GM19035 (cell line): ENCODE results near the gene ACOT7.

Experiments used
- ATAC-seq: cut with Tn5 transposase; IDR thresholded peaks from one replicate; pipeline ENCODE4 v1.9.1; 2021; ENCODE audit not compliant: unreplicated experiment

ACOT7 gene

DNA sequence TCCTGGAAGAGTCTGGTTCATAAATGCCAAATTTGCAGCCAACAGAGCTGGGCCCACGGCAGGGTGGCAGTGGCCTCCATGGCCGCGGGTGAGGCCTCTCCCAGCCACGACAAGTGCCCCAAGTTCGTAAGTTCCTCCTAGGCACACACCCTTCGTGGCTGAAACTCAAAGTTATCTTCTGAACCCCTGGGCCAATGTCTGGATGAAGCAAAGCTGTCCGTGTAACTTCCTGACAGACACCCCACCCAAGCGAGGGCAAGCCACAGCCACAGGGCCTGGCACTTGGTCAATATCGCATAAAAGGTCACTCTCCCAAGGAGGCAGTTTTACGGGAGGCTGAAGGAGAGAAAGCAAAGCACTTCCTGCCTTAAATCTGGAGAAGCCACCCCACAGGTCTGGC is 104.9 kb downstream of the ACOT7 start:
- ATAC-seq, result no peak

DNA sequence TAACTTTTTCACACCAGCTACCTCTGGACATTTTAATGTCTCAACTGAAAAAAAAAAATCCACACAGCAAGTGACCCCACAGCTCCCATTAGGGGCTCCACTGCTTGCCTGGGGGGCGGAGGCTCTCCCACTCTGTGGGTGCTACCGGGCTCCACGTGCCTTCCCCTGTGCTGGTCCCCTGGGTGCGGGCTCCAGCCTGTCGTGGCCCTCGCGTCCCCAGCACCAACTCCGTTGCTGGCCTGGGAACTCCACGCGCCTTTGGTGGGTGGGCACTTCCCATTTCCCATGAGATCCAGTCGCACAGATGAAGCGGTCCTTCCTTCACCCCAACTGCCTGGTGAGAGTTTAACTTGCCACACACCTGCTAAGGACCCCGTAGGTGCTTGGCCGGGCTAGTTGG is 105.5 kb downstream of the ACOT7 start:
- no peak for ATAC-seq

GRCh38 chr1:6287431-6287886 is 106.1 kb downstream of the ACOT7 start:
- ATAC-seq, result no peak

- no peak for ATAC-seq
Measured at GRCh38 chr1:6287029-6287428, 106.5 kb downstream of the ACOT7 start.

- ATAC-seq, result no peak
Measured at GRCh38 chr1:6286266-6286665, 107.3 kb downstream of the ACOT7 start.

DNA sequence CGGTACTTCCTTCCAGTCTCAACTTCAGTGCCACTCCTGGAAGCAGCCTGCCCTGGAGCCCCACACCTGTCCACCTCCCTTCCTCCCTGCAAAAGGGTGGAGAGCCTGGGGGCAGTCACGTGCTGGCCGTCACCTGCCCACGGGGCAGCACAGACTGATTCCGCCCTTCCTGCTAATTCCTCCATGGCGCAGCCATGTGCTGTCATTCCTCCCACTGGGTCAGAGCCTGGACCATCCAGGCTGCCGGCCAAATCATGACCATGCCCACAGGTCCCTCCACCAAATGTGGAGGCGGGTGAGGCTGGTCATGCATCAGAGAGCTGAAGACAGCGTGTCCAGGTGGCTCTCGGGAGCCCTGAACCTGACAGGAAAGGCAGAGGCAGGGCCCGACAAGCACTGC is 108.2 kb downstream of the ACOT7 start:
- no peak for ATAC-seq

DNA sequence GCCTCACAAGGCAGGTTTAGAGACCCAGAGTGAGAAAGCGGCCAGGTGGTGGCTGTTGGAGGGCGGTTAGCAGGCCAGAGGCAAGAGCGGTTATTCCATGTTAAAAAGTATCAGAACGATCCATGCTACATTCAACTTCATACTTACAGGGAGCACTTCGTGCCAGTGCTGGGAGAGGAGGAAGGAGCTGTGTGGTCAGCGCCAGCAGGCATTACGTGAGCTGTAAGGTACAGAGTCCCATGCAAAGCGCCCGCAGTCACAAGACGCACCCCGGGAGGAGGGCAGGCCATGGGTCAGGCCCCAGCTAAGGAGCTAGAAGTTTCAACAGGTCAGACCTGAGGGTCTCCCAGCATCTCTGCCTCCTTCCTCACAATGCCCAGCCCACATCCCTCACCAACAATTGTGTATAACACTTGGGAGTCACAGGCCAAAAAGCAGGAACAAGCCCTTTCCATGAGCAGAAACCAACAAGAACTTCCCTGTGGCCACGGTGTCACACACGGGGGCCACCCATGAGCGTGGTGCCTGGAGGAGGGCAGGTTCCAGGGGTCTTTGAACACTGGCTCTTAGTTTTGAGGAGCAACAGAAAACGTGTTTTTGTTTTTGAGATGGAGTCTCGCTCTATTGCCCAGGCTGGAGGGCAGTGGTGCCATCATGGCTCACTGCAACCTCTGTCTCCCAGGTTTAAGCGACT is 110.8 kb downstream of the ACOT7 start:
- ATAC-seq, result no peak

DNA sequence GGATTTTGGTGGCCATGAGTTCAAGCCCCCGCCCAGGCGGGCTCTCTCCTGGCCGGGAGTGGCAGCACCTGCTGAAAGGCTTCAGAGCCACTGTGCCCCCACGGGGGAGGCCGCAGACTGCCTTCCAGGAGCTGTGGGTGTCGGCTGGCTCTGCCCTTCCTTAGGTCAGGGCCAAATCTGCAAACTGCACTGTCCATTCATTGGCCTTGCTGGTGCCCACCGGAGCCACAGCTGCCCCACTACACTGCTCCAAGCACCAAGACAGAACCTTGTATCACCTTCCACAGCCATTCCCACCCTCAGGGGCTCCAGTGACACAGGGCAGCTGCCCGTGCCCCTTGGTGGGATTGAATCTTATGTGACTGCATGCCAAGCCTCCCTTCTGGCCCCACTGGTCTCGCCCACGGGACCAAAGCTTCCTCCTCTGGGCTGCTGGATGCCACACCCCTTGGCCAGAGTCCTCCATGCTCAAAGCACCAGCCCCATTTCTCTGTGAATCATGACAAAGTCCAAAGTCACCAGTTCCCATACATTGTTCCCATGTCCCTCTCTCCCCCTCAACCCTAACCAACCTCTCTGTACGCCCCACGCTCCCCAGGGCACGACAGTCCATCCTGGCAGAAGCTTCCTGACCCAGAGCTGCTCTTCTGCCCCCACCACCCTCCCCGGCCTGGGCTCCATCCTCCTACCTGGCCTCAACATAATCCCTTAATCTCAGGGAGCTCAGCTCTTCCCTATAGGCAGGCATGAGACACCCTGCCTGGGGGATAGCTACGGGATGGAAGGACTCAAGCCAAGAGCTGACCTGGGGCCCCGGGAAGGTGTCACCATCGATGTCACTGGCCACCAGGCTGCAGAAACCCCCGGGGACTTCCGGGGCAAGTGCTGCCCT is 111.8 kb downstream of the ACOT7 start:
- ATAC-seq, result no peak

DNA sequence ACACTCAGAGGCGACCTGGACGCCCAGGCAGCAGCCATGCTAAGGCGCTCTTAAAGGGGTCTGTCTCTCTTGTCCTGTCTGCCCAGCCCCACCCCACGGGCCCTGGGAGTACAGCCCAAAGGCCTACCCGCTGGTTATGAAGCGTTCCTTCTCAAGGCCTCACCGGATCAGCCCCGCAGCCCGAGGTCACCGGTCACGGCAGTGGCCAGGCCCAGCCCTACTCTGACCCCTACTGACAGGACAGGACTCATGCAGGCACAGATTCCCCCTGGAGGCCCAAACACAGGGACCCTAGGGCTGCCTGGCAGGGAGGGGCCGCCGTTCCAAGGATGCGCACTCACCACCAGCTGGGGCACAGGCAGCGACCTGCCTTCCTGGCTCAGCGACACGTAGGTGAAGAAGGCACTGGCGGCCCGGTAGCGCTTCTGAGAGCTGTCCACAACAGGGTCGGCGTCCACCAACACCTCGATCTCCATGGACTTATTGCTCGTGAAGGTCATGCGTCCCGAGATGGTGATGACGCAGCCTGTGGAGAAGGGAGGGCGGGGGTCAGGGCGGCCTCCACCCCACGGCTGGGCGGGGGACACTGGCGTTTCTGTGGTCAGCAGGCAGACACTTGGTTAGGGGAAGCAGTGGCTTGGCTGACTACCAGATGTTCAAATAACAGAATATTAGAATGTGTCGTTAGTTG is 112.7 kb downstream of the ACOT7 start:
- ATAC-seq, result no peak

DNA sequence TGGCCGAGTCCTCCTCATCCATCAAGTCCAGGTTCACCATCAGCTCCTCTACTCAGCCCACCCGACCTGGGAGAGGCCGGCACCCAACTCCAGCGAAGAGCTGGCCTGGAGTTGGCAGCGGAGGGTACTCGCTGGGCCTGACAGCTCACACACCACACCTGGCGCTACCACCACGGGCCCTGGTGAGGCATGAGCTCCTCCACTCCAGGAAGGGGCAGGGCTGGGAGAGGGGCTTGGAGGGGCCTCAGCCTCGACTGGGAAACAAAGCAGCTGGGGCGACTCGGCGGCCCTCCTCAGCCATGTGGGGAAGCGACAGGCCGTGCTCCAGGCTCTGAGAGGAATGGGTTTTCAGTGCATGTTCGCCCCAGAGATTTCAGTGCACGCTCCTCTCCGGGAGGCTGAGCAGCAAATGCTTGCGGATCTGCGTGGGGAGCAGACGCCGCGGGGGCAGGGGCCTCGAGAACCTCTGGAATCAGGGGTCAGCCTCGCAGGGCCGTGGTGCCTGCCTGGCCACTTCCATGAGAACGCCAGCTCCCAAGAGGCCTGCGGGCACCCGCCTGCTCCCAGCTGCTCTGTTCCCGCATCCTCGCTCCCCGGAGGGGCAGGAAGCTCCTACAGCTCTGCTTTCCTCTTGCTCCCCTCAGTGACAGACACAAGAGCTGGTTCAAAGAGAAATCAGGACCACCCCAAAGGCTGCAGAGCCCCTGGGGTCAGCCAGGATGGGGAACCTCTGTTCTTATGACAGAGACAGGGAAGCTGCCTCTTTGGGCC is 113.8 kb downstream of the ACOT7 start:
- ATAC-seq, result no peak

GRCh38 chr1:6279066-6279465 is 114.5 kb downstream of the ACOT7 start:
- no peak for ATAC-seq

GRCh38 chr1:6278263-6278662 is 115.3 kb downstream of the ACOT7 start:
- no peak for ATAC-seq

- ATAC-seq, result no peak
Measured at GRCh38 chr1:6276811-6277555, 116.6 kb downstream of the ACOT7 start.

- no peak for ATAC-seq
Measured at GRCh38 chr1:6275826-6276782, 117.5 kb downstream of the ACOT7 start.

DNA sequence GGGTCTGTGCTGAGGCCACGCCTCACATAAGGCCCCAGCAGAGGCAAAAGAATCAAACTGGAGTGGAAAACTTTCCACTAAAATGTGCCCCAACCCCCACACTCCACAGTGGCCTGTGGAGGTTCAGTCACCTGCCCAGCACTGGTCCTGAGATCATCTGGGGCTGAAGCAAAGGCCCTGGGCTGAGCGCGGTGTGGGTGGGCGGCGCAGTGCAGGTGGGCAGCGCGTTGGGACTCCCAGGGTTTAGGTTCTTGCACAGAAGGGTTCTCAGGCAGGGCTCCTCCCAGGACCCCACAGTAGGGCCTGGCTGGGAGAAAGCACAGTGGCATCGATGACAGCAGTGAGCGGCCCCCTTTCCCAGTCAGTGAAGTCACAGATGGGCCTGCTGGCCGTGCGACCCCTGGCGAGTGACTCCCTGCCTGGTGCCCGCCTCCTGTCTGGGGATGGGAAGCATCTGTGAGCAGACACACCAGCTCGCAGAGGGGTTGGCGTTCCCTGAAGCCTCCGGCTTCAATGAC is 118.9 kb downstream of the ACOT7 start:
- ATAC-seq, result no peak

- no peak for ATAC-seq
Measured at GRCh38 chr1:6274102-6274501, 119.5 kb downstream of the ACOT7 start.

DNA sequence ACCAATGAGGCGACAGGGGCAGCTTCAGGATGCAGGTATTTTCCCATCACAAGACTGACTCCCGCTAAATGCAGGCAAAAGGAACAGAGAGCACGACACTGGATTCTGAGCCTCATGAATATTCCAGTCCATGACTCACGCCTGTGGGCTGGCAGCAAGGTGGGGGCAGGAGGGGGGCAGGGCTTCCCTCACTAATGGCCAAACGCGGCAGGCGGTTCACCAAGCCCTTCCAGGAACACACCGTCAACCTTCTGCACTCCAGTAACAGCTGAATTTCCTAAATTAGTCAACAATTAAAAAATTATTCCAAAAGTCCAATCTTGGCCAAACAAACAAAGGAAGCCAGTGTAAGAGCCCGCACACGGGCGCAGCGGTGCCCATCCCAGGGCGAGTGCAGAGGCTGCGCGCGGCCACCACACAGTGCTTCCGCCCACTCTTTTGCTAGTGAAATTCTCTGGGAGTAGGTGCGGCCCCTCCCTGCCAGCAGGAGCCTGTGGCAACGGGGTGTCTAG is 120.1 kb downstream of the ACOT7 start:
- ATAC-seq, result no peak

DNA sequence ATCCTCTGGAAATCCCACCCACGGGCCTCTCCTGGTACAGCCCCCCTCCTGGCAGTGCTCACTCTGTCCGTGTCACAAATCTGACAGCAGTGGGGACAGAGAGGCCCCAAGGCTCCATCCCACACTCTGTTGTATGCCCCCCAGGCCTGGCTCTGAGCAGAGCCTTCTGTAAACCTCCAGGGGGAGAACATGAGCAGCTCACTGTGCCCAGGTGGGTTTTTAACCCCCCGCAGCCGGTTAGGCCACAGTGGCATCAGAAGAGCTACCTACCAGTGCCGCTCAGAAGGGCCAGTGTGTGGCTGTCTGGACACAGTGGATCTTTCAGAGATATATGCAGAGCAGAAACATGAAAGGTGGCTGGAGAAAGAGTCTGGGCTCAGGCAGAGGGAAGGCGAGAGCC is 120.7 kb downstream of the ACOT7 start:
- ATAC-seq, result no peak

DNA sequence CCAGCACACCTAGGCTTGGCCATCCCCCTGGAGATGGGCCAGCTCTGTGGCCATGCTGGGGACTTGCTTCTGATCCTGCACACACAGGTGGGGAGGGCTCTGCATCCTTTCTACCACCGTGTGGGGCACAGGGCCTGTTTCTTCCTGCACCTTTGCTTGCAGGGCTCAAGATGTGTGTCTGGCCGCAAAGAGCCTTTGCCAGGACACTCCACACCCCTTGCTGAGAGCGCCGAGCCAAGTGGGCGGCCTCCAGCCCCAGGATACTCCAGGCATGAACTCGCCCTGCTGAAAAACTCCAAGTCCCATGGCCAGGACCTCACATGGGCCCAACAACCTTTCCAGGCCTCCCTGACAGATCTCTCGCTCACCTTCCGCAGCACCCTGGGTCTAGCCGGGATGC is 121.1 kb downstream of the ACOT7 start:
- no peak for ATAC-seq
